Large intestine (tissue), 12 donors: ENCODE data around the gene ELOVL2. TPM values are rescaled to one million over a fixed set of nuclear protein-coding genes. Genes with fewer than 3 reads are reported as not detected.
"Not testable (repeated sequence)": the region's sequence is repeated elsewhere in the genome, so short reads cannot be mapped to it uniquely, and the experiment has no call there.

Experiments used
- DNase-seq, 2 donors: peaks; one replicate each; pipeline versions ENCODE4 v3.0.0 to v3.0.0-alpha.2; 2013
- H3K27ac ChIP-seq: one replicate; pipeline ENCODE4 v1.5.1; 2013; ENCODE audit warnings: low read length
- H3K27me3 ChIP-seq: 2 replicates; pipeline ENCODE4 v1.6.1; 2013; ENCODE audit warnings: low read length; ENCODE audit not compliant: control insufficient read depth, insufficient read depth
- H3K36me3 ChIP-seq: 2 replicates; pipeline ENCODE4 v1.6.1; 2013; ENCODE audit warnings: low read length; ENCODE audit not compliant: control insufficient read depth, insufficient read depth
- H3K4me1 ChIP-seq: one replicate; pipeline ENCODE4 v1.6.1; 2013; ENCODE audit warnings: low read length; ENCODE audit not compliant: control insufficient read depth, insufficient read depth
- H3K4me3 ChIP-seq: one replicate; pipeline ENCODE4 v1.5.1; 2013; ENCODE audit warnings: low read length
- H3K9me3 ChIP-seq: one replicate; pipeline ENCODE4 v1.6.1; 2013; ENCODE audit warnings: mild to moderate bottlenecking, low read depth, low read length, moderate library complexity; ENCODE audit not compliant: control insufficient read depth
- WGBS: methylation state at CpG from one replicate; pipeline ENCODE4 v1.1.5; 2013; ENCODE audit warnings: low lambda C conversion rate; ENCODE audit not compliant: insufficient coverage; 5-methylcytosine and 5-hydroxymethylcytosine counted together
- long read RNA-seq, 11 donors: transcript quantifications; one replicate each; lab custom pipeline, GENCODE V29; 2026
- polyA plus RNA-seq: library from polyadenylated mRNA; unstranded; fragments of 120-200 nt; gene quantifications from one replicate; pipeline ENCODE4 v1.2.1, GENCODE V29; 2013

The ELOVL2 gene, protein sequence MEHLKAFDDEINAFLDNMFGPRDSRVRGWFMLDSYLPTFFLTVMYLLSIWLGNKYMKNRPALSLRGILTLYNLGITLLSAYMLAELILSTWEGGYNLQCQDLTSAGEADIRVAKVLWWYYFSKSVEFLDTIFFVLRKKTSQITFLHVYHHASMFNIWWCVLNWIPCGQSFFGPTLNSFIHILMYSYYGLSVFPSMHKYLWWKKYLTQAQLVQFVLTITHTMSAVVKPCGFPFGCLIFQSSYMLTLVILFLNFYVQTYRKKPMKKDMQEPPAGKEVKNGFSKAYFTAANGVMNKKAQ
- polyA plus RNA-seq = 6.7 TPM
- long read RNA-seq, donor 1 = 0 reads
- long read RNA-seq, donor 2 = 0 reads
- long read RNA-seq, donor 3, partial matches to known transcripts = 0 of 2 reads
- long read RNA-seq, donor 3, other reads (novel, unspliced or antisense) = 0 of 2 reads
- long read RNA-seq, donor 4 = 0 reads
- long read RNA-seq, donor 5 = 0 reads
- long read RNA-seq, donor 6, partial matches to known transcripts = 0 of 2 reads
- long read RNA-seq, donor 6, other reads (novel, unspliced or antisense) = 0 of 2 reads
- long read RNA-seq, donor 7, partial matches to known transcripts = 0 of 4 reads
- long read RNA-seq, donor 7, other reads (novel, unspliced or antisense) = 0 of 4 reads
- long read RNA-seq, donor 8, partial matches to known transcripts = 0 of 1 reads
- long read RNA-seq, donor 8, other reads (novel, unspliced or antisense) = 0 of 1 reads
- long read RNA-seq, donor 9, partial matches to known transcripts = 0 of 1 reads
- long read RNA-seq, donor 9, other reads (novel, unspliced or antisense) = 0 of 1 reads
- long read RNA-seq, donor 10, partial matches to known transcripts = 0 of 1 reads
- long read RNA-seq, donor 10, other reads (novel, unspliced or antisense) = 0 of 1 reads
- long read RNA-seq, donor 11, partial matches to known transcripts = 0 of 3 reads
- long read RNA-seq, donor 11, other reads (novel, unspliced or antisense) = 0 of 3 reads

DNA sequence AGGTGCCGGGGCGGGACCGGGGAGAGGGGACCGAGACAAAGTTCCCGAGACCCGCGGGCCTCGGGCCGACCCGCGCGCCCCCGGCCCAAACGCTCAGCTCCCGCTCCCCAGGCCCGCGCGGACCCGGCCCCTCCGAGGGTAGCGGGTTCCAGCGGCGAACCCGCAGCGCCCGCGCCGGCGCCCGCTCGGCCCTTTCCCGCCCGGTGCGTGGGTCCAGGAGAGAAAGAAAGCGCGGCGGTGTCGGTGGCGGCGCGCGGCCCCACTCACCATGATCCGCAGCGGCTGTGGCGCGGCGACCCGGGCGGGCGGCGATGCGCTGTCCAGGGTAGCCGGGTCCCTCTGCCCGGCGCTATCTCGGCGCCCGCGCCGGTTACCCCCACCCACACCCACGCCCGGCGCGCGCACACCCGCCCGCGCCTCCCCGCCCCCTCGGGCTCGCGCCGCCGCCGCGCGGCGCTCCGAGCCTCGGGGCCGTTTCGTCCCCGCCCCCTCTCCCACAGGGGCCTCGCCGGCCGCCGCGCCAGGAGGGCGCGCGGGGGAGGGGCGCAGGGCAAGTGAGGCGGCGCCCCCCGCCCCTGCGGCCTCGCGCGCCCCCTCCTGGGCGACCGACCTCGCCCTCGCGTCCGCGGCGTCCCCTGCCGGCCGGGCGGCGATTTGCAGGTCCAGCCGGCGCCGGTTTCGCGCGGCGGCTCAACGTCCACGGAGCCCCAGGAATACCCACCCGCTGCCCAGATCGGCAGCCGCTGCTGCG lies at the start of gene ELOVL2:
ELOVL2 (minus strand) TSS at position 345 of the 751 bp plus-strand sequence; CDS start at position 270, 75 bp downstream.
- peaks cover 6% of the 10 kb centered on the region for H3K4me1 ChIP-seq
- peaks cover 38% of the 10 kb centered on the region for H3K27me3 ChIP-seq
- no peak within 1 kb of the TSS for H3K27ac ChIP-seq
- H3K9me3 ChIP-seq = peaks cover 5% of the 10 kb centered on the region
- peak within 1 kb of the TSS; percentile 54 for H3K4me3 ChIP-seq
- DNase-seq = peak in 1 of 2 donors; percentile 53
- H3K36me3 ChIP-seq = no peaks in the 10 kb centered on the region
- no CpG with 5 or more reads among the region's 124 CpGs for WGBS

DNA sequence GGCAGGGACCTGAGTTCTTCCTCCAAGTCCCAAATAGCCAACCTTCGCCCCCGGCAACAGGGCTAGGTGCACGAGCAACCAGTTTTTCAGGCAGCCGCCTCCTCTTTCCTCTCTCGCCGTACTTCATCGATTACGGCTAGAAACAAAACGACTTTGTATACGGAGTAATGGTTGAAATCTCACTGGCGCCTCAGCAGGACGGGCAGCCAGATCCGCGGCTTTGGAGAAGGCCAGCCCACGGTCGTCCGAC lies 49.2 kb upstream of the ELOVL2 start:
- peak overlapping the region; percentile 94 for H3K4me3 ChIP-seq
- DNase-seq = no peak
- H3K27ac ChIP-seq = peak overlapping the region; percentile 94
- H3K36me3 ChIP-seq = no peaks in the 10 kb centered on the region
- peaks cover 4% of the 10 kb centered on the region for H3K4me1 ChIP-seq
- H3K27me3 ChIP-seq = no peaks in the 10 kb centered on the region
- no CpG with 5 or more reads among the region's 17 CpGs for WGBS
- no peaks in the 10 kb centered on the region for H3K9me3 ChIP-seq

DNA sequence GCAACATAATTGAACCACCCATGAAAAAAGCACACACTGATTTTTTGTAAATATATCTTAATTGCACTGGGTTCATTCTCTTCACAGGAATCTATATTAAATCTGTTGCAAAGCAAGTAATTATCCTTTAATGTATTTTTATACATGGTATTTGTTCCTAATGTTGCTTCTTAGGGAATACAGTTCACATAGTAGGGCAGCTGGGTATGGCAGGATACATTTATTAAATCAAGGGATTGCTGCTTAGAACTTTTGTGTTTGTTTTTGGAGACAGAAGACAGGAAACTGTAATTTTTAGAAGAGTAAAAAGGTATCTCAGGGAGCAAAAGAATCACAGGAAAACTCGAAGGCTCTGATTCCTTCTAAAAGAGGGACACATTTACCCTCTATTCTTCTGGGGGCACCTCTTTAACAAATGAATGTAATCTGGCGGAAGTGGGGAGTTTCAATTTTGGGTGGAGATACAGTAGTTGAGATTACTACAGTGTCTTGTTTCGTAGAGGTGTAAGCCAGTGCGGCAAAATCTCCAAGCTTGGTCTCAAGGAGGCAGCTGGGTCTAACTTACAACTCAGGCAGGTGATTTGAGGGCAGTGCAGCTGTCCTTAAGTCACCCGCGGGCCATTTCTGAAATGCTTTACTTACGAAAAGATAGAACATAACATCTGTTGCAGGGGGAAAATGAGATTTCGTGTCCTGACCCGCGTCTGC lies 48.7 kb upstream of the ELOVL2 start:
- WGBS = 10% methylated on average over 2 of the region's 10 CpGs
- Histone ChIP-seq H3K36me3 (no peaks in the 10 kb centered on the region), H3K27ac (peak overlapping the region; percentile 94), H3K4me1 (peaks cover 4% of the 10 kb centered on the region), H3K27me3 (no peaks in the 10 kb centered on the region), H3K9me3 (no peaks in the 10 kb centered on the region), H3K4me3 (peak overlapping the region; percentile 94)
- DNase-seq = peak in 1 of 2 donors; percentile 45

DNA sequence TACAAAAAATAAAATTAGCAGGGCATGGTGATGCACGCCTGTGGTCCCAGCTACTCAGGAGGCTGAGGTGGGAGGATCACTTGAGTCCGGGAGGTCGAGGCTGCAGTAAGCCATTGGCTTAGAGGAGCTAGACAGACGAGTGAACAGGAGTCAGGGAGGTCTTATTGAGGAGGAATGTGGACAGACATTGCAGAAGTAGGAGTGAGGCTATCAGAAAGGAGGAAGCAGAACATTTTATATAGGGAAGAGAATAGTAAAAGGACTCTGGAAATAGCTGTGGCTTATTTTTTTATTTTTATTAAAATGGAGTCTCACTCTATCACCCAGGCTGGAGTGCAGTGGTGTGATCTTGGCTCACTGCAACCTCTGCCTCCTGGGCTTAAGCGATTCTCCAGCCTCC lies 47.0 kb upstream of the ELOVL2 start:
- not testable (repeated sequence) for H3K4me3 ChIP-seq, H3K4me1 ChIP-seq, H3K27ac ChIP-seq, DNase-seq, H3K27me3 ChIP-seq, H3K9me3 ChIP-seq, H3K36me3 ChIP-seq
- 100% methylated on average over 3 of the region's 5 CpGs for WGBS

DNA sequence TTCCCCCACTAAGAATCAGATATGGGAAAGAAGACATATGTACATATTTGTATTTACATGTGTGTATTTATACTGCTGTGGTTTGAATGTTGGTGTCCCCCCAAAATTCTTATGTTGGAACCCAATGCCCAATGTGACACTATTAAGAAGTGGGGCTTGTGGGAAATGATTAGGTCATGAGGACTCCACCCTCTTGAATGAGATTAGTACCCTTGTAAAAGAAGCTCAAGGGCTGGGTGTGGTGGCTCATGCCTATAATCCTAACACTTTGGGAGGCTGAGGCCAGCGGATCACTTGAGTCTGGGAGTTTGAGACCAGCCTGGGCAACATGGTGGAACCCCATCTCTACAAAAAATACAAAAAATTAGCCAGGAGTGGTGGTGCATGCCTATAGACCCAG lies 45.6 kb upstream of the ELOVL2 start:
- Histone ChIP-seq H3K27me3 (no peaks in the 10 kb centered on the region), H3K36me3 (no peaks in the 10 kb centered on the region), H3K4me3 (no peak overlapping the region), H3K9me3 (peaks cover 3% of the 10 kb centered on the region), H3K27ac (no peak overlapping the region), H3K4me1 (no peaks in the 10 kb centered on the region)
- no peak for DNase-seq
- WGBS = no CpG with 5 or more reads among the region's 1 CpG

DNA sequence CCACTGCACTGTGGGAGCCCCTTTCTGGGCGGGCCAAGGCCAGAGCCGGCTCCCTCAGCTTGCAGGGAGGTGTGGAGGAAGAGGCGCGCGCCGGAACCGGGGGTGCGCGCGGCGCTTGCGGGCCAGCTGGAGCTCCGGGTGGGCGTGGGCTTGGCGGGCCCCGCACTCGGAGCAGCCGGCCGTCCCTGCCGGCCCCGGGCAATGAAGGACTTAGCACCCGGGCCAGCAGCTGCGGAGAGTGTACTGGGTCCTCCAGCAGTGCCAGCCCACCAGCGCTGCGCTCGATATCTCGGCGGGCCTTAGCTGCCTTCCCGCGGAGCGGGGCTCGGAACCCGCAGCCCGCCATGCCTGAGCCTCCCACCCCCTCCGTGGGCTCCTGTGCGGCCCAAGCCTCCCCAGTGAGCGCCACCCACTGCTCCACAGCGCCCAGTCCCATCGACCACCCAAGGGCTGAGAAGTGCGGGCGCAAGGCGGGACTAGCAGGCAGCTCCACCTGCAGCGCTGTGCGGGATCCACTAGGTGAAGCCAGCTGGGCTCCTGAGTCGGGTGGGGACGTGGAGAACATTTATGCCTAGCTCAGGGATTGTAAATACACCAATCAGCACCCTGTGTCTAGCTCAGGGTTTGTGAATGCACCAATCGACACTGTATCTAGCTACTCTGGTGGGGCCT lies 43.2 kb upstream of the ELOVL2 start:
- not testable (repeated sequence) for H3K4me1 ChIP-seq, H3K36me3 ChIP-seq, H3K27me3 ChIP-seq, H3K4me3 ChIP-seq, DNase-seq, H3K27ac ChIP-seq, H3K9me3 ChIP-seq
- WGBS = no CpG with 5 or more reads among the region's 47 CpGs

DNA sequence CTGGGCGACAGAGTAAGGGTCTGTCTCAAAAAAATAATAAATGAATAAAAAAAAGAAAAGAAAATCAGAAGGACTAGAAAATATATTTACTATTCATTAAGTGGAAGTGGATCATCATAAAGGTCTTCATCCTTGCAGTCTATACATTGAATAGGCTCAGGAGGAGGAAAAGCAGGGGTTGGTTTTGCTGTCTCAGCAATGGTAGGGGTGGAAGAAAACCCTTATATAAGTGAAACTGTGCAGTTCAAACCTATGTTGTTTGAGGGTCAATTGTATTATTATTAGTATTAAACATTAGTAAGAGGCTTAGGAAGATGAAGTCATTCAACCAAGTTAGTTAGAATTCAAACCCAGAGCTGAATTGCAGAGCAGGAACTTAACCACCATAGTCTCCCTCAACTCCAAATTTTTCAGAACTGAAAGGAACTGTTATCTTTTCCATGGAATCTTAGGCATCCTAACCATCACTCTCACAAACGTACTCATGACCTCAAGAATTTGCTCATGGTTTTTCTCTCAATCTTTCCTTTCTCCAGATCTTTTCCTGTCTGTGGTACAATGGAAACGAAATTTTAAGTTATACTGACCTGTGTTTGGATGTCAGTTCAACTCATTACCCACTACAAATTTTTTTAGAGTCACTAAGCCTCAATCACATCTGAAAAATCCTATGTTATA lies 41.8 kb upstream of the ELOVL2 start:
- peaks cover 3% of the 10 kb centered on the region for H3K9me3 ChIP-seq
- no peaks in the 10 kb centered on the region for H3K4me1 ChIP-seq
- WGBS = 60% methylated on average over 2 of the region's 3 CpGs
- no peak overlapping the region for H3K4me3 ChIP-seq
- H3K27me3 ChIP-seq = no peaks in the 10 kb centered on the region
- no peak overlapping the region for H3K27ac ChIP-seq
- DNase-seq = no peak
- H3K36me3 ChIP-seq = no peaks in the 10 kb centered on the region

DNA sequence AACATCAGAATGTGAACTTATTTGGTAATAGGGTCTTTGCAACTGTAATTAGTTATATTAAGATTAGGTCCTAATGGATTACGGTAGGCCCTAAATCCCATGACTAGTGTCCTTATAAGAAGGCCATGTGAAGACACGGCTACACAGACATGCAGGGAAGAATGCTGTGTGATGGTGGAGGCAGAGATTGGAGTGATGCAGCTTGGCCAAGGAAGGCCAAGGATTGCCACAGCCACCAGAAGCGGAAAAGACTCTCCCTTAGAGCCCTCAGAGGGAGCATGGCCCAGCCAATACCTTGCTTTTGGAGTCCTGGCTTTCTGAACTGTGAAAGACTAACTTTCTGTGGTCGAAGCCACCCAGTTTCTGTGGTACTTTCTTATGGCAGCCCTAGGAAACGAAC lies 39.9 kb upstream of the ELOVL2 start:
- no peaks in the 10 kb centered on the region for H3K4me1 ChIP-seq
- no CpG with 5 or more reads among the region's 5 CpGs for WGBS

DNA sequence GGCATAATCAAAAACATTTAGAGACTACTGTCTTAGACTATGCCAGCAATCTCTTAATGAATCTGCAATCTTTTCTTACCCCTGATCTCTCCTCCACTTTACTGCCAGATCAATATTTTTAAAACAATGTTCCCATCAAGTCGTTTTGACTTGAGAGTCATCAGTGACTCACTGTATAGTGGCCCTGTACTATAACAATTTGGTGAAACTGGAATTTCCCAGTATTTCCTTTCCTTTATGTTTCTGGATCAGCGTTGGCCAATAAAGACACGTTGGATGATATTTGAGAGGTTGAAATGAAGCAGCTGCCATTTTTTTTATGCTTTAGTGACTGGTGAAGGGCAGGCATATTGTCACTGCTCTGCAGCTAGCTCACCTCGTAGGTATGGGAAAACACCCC lies 39.4 kb upstream of the ELOVL2 start:
- Histone ChIP-seq H3K36me3 (no peaks in the 10 kb centered on the region), H3K9me3 (peaks cover 3% of the 10 kb centered on the region), H3K4me1 (no peaks in the 10 kb centered on the region), H3K27ac (no peak overlapping the region), H3K4me3 (no peak overlapping the region), H3K27me3 (no peaks in the 10 kb centered on the region)
- WGBS = 67% methylated on average over 1 of the region's 4 CpGs
- no peak for DNase-seq

More for the DNA sequence above, 39.9 kb upstream of the ELOVL2 start:
- Histone ChIP-seq H3K9me3 (peaks cover 3% of the 10 kb centered on the region), H3K27ac (no peak overlapping the region), H3K4me3 (no peak overlapping the region), H3K27me3 (no peaks in the 10 kb centered on the region), H3K36me3 (no peaks in the 10 kb centered on the region)
- no peak for DNase-seq
